ENCODE results near the gene LRRC42.
"Not testable (repeated sequence)": the region's sequence is repeated elsewhere in the genome, so short reads cannot be mapped to it uniquely, and the experiment has no call there.

The LRRC42 gene

GRCh38 chr1:54003750-54004480 is 57.8 kb downstream of the LRRC42 start:
- DNase-seq, result not testable (repeated sequence)

DNA sequence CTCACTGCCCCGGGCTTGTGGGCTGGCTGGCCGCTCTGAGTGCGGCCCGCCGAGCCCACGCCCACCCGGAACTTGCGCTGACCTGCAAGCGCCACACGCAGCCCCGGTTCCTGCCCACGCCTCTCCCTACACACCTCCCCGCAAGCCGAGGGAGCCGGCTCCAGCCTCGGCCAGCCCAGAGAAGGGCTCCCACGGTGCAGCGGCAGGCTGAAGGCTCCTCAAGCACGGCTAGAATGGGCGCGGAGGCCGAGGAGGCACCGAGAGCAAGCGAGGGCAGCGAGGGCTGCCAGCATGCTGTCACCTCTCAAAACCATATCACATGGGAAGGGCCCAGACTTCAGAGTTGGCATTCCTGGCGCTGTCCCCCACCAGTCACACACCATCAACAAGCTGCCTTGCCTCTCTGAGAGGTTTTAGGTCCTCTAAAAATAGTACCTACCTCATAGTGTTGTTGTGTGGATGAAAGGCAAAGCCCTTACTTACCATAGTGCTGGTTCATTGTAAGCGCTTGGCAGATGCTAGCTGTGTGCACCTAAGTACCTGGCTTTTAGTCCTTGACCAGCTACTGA is 58.4 kb downstream of the LRRC42 start:
- no peak for DNase-seq

GRCh38 chr1:54006508-54006907 is 60.4 kb downstream of the LRRC42 start:
- no peak for DNase-seq

- no peak for DNase-seq
Measured at GRCh38 chr1:54007613-54008012, 61.5 kb downstream of the LRRC42 start.

- no peak for DNase-seq
Measured at GRCh38 chr1:54008876-54009275, 62.7 kb downstream of the LRRC42 start.

GRCh38 chr1:54009406-54009805 is 63.3 kb downstream of the LRRC42 start:
- no peak for DNase-seq

- DNase-seq, result no peak
Measured at GRCh38 chr1:54010415-54011117, 64.4 kb downstream of the LRRC42 start.

GRCh38 chr1:54011316-54012007 is 65.3 kb downstream of the LRRC42 start:
- no peak for DNase-seq

DNA sequence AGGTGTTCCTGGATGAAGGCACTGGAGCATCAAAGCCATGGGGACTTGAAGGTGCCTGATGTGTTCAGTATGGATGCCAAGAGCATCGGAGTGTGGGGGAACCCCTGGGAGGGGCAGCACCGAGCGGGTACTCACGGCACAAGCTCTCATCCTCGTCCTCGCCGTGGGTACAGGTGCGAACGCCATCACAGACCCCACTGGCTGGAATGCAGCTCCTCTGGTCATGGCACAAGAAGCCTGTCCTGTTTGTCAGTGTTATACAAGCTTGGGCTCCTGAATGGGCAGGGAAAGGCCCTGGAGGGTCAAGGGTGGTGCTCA is 65.8 kb downstream of the LRRC42 start:
- DNase-seq, result no peak

GRCh38 chr1:54012863-54013262 is 66.7 kb downstream of the LRRC42 start:
- DNase-seq, result no peak

GRCh38 chr1:54013393-54014008 is 67.4 kb downstream of the LRRC42 start:
- no peak for DNase-seq

DNA sequence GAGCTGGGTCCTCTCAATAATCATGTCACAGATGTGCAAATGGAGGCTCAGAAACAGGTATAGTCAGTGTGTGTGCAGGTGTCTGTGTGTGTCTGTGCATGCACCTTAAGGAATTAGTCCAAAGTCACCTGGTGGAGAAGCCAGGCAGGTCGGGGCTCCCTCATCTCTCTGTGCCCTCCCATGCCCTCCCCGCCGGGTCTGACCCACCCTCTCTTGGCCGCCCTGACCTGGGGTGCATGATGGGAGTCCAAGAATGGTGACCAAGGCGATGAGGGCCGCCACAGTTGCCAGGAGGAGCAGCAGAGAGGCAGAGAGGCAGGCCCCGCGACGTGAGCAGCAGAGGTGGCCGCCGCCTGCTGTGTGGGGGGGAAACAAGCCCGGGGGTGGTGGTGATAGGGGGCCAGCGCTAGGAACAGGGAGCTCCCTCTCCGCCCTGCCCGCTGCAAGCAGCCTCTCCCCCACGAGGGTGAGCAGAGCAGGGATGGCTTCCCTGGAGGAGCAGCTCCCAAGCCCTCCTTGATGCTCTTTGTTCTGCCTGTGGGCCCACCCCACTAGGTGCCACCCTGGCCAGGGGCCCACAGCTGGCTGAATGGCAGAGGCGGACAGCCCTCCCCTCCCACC is 68.0 kb downstream of the LRRC42 start:
- DNase-seq, result no peak

DNA sequence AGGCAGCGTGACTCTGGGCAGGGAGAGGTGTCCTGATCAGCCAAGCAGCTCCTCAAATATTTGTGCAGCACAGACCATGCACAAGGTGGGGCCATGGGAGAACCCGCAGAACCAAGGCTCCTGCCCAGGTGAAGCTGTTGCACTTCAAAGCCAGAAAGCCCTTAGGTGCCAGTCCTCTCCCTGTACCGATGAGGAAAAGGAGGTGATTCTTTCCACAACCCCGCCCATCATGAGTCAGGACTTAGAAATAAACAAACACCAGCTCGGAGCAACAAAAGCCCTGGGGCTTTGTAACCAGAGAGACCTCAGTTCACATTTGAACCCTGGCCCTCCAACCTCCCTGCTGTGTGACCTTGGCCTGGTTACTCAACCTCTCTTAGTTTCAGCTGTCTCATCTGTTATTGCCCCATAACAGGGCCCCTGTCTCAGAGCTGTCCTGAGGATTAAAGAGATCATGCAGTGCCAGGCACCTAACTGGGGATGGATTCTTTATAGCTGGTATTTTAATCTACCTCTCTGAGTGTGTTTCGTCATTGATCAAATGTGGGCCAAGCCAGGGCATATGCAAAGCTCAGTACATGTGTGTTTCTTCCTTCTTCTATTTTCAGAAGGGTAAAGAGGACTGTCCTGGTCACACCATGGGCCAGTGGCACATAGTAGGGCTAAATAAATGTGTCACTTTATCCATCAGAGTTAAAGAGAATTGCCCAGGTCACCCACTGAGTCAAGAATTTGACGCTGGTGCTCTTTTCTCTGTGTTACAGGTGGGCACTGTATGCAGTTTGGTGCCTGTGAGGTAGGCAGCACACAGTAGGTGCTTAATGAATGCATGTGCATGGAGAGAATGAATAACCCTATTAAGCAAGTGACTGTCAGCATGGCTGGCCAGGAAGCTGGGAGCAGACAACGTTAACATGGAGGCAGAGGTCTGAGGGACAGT is 70.5 kb downstream of the LRRC42 start:
- DNase-seq, result no peak

Data from nucleus accumbens (tissue), 56 donors.